HepG2 (cell line): ENCODE data around the gene CEBPZOS. TPM values are rescaled to one million over a fixed set of nuclear protein-coding genes. Genes with fewer than 3 reads are reported as not detected.
A peak's percentile ranks its signal among the peaks of the same experiment; 100 is the strongest.

Experiments used
- ATF5 ChIP-seq: sonication (generic); formaldehyde crosslinking; IDR thresholded peaks from 2 replicates; pipeline ENCODE4 v1.4.0; 2020; ENCODE audit warnings: mild to moderate bottlenecking, low read depth, missing genetic modification reagents
- ATRX ChIP-seq: sonication (generic); formaldehyde crosslinking; IDR thresholded peaks from 2 replicates; pipeline ENCODE4 v1.4.0; 2020; ENCODE audit warnings: missing genetic modification reagents, borderline replicate concordance
- CBX1 ChIP-seq: IDR thresholded peaks from one replicate; pipeline ENCODE4 v1.6.1; 2016; ENCODE audit warnings: antibody characterized with exemption, low read depth
- ELF3 ChIP-seq: IDR thresholded peaks from 2 replicates; pipeline ENCODE4 v1.6.1; 2016; ENCODE audit warnings: missing genetic modification reagents, missing compliant biosample characterization
- ESRRA ChIP-seq: sonication (generic); formaldehyde crosslinking; IDR thresholded peaks from 2 replicates; pipeline ENCODE4 v1.5.1; 2020; ENCODE audit warnings: mild to moderate bottlenecking, low read depth, missing genetic modification reagents
- GATAD2A ChIP-seq: IDR thresholded peaks from 2 replicates; pipeline ENCODE4 v1.6.1; 2016
- HMGXB3 ChIP-seq: sonication (generic); formaldehyde crosslinking; IDR thresholded peaks from 2 replicates; pipeline ENCODE4 v1.4.0; 2020; ENCODE audit warnings: missing genetic modification reagents, borderline replicate concordance
- HNF1B ChIP-seq: sonication (generic); formaldehyde crosslinking; IDR thresholded peaks from 2 replicates; pipeline ENCODE4 v1.5.1; 2020; ENCODE audit warnings: mild to moderate bottlenecking, moderate library complexity, missing genetic modification reagents
- PAX8 ChIP-seq: sonication (generic); formaldehyde crosslinking; IDR thresholded peaks from 2 replicates; pipeline ENCODE4 v1.8.0; 2022; ENCODE audit warnings: mild to moderate bottlenecking, missing genetic modification reagents, borderline replicate concordance
- SOX13 ChIP-seq, 3 experiments: fragments of 450-650 bp in 1 of 3; sonication (generic) in 1 of 3; formaldehyde crosslinking in 1 of 3; IDR thresholded peaks in 2 of 3; conservative IDR thresholded peaks in 1 of 3; 2 replicates each; pipeline versions ENCODE4 v1.5.0 to v1.6.1; 2016 to 2020; ENCODE audit warnings: antibody characterized with exemption in 1 of 3, mild to moderate bottlenecking in 1 of 3, missing compliant biosample characterization in 1 of 3, missing genetic modification reagents in 1 of 3, moderate library complexity in 1 of 3
- TBX3 ChIP-seq: fragments of 450-650 bp; IDR thresholded peaks from 2 replicates; pipeline ENCODE4 v1.6.1; 2017; ENCODE audit warnings: antibody characterized with exemption, mild to moderate bottlenecking, inconsistent platforms, borderline replicate concordance
- TCF7L2 ChIP-seq: IDR thresholded peaks from 2 replicates; pipeline ENCODE4 v1.6.1; 2011; ENCODE audit warnings: mild to moderate bottlenecking, low read depth, low read length, moderate library complexity
- UBTF ChIP-seq: sonication (generic); formaldehyde crosslinking; IDR thresholded peaks from 2 replicates; pipeline ENCODE4 v1.4.0; 2020; ENCODE audit warnings: mild to moderate bottlenecking, missing genetic modification reagents
- ZNF142 ChIP-seq: sonication (generic); formaldehyde crosslinking; IDR thresholded peaks from 2 replicates; pipeline ENCODE4 v1.4.0; 2020; ENCODE audit warnings: missing genetic modification reagents
- polyA plus RNA-seq, 8 experiments: library from polyadenylated mRNA; depleted of rRNA in 3 of 8; stranded (reverse) in 7 of 8; unstranded in 1 of 8; fragments of >200 nt; fragmentation: Illumina TruSeq in 4 of 8; extraction: Trizol in 4 of 8; gene quantifications; 2 replicates each; pipeline versions ENCODE4 v1.2.1 to v1.2.3, GENCODE V29; 2011 to 2016; ENCODE audit warnings: low read depth in 4 of 8, missing spikeins in 1 of 8, mixed read lengths in 1 of 8; ENCODE audit not compliant: insufficient read depth in 1 of 8
- total RNA-seq, 5 experiments: library from RNA; depleted of rRNA; stranded (reverse); fragments of >200 nt; fragmentation: Illumina TruSeq; extraction: Trizol; gene quantifications; 2 replicates each; pipeline ENCODE4 v1.2.3, GENCODE V29; 2016; ENCODE audit warnings: low read depth in 1 of 5

The CEBPZOS gene
- total and polyA plus RNA-seq, 2 of the 13 experiments (the other 11 are each of a cell fraction or from before 2014, with no cell fraction given) = 18.6 to 44.7 TPM

- TF ChIP-seq HMGXB3 (CRISPR knock-in tag) = no peak
- TF ChIP-seq PAX8 = no peak
- TF ChIP-seq UBTF (CRISPR knock-in tag) = no peak
- peak; percentile 51; the same call in 1 of the 2 replicates for TF ChIP-seq TCF7L2
- no peak for TF ChIP-seq ATF5 (CRISPR knock-in tag)
- TF ChIP-seq SOX13 (IDR thresholded peaks at IDR 0.05) = no peak
- peak in 1 of 2 experiments; percentile 49; a peak in 1 of 4 replicates for TF ChIP-seq SOX13 (CRISPR knock-in tag; conservative IDR thresholded peaks at IDR 0.05 in 1 of 2, IDR thresholded peaks at IDR 0.05 in 1 of 2)
- no peak for TF ChIP-seq HNF1B (CRISPR knock-in tag)
- no peak for TF ChIP-seq CBX1
- no peak for TF ChIP-seq ATRX (CRISPR knock-in tag)
- no peak for TF ChIP-seq ESRRA (CRISPR knock-in tag)
- TF ChIP-seq ELF3 (CRISPR knock-in tag) = peak; percentile 34; the same call in 1 of the 2 replicates
- TF ChIP-seq ZNF142 (CRISPR knock-in tag) = no peak
- TF ChIP-seq GATAD2A = peak; percentile 67
- peak; percentile 86; the same call in 1 of the 2 replicates for TF ChIP-seq TBX3
Measured at GRCh38 chr2:37171624-37171950, 24.7 kb upstream of the CEBPZOS start (continued).
